Stimulated activated CD8-positive, alpha-beta memory T cell treated with anti-CD3 and anti-CD28 coated beads, Interleukin-12 subunit alpha, Interleukin-12 subunit beta, amount 100 ng/mL, for 1 hour (primary cell): ENCODE data around the gene NEGR1.
"Not testable (repeated sequence)": the region's sequence is repeated elsewhere in the genome, so short reads cannot be mapped to it uniquely, and the experiment has no call there.

ENCODE experiments used
- DNase-seq: peaks from one replicate; pipeline ENCODE4 v3.0.0-alpha.2; 2020; ENCODE audit warnings: low read depth

NEGR1 gene

DNA sequence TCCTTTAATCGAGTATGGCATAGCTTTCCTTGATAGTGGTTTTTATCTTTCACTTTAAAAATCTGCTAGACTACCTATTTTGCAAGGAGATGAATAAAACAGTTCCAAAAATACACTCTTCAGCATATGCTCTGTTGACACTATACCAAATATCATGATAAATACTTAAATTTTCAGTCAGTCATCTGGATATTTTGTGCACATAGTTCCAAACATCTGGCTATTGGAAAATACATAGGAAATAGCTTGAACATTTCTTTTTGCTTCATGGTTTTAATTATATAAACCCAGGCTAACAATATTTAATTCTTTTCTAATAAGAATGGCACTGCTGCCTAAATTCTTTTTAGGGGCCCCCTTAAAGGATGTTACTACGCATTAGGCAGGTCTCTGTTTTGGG lies 342.1 kb downstream of the NEGR1 start:
- DNase-seq, result no peak

DNA sequence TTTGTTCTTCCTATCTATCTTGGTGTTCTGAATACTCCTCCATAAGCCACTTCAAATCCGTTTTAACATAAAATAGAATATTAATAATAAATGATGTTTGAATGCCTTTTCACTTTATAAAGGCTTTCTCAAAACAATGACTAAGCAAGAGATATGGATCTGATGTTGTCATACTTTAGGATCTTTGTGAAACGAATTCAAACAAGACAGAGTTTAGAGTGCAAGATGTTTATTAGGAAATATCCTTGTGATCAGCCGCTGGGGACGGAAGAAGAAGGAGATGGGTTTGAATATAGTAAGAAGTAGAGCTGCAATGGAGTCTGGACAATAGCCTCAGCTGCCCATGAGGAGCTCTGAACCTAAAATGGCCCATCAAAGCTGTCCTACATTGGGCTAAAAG lies 351.8 kb downstream of the NEGR1 start:
- no peak for DNase-seq

DNA sequence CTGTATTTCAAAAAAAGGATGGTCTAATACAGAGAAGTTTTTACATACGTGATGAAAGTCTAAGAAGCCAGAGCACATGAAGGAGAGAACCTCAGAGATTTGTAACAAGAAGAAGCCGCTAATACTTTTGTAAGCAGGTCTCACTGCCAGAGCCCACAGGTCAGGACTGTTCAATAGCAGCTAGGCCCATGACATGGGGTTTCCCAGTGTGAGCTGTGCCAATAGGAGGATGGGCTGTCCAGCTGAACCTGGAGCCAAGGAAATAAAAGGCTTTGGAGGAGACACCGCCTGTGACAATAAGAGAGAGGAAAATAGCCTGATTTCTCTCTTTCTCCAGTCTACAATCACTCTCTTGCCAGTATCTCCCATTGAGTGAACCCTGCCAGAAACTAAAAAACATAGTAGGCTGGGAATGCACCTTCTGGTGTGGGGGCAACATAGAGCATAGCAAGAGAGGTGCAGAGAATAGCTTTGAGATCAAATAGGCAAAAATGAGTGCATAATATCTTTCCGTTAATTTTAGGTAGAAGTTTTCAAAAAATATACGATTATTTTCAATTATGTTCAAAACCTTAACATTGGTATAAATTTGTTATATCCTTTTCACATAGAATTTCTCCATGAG lies 360.3 kb downstream of the NEGR1 start:
- DNase-seq, result no peak

DNA sequence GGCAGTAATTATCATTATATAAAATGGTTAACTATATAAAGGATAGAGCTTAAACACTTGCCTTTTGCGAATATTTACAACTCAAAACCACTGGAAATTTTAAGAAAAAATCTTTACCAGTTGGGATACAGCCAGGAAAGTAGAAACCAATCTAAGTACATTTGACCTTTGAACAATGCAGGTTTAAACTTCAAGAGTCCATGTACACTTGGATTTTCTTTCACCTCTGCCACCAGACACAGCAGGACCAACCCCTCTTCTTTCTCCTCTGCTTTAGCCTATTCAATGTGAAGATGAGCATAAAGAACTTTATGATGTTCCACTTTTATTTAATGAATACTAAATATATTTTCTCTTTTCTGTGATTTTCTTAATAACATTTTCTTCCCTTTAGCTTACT lies 361.1 kb downstream of the NEGR1 start:
- DNase-seq, result no peak

DNA sequence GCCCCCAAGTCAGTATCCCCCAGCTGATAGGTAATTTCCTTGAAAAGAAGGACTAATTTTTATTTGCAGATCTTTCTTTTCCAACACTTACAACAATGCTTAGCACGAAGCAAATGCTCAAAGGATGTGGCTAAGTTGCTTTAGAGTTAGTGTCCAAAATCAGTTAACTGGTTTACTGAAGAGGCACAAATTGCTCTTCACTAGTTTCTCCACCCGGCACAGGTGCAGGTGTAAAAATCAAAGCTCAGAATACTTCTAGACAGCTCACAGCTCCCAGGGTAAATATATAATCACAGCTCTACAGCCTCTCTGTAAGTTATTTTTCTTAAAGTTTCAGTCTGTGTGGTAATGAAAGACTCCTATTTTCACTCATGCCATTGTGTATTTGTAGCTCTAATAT lies 361.8 kb downstream of the NEGR1 start:
- DNase-seq, result no peak

DNA sequence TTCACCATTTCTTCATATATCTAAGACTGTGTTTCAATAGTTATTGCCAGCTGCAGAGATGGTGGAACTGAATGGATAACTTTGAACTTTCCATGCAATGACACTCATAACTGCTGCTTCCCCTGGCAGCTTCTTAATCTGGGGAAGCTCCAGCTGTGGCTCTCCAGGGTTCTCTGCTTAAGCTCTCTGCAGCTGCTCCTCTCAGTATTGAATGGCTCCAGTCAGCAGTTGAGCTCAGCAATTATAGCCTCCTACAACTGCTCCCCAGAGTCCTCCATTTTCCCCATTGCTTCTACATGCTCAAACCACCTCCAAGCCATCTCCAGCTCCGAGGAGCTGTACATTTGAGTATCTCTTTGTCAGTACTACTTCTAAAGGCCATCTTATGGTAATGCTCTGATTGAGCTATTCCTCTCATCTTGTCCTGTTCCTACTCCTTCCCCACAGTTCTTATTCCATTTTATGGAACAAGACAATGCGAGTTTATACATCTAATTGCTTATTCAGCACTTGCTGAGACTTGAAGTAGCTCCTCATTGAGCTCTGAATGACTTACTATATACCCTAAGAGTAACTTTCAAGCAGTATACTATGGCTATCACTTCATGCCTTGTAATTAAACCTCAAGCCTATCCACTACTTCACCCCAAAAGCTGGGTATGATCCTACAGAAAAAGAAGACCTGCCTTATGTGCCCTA lies 362.4 kb downstream of the NEGR1 start:
- no peak for DNase-seq

DNA sequence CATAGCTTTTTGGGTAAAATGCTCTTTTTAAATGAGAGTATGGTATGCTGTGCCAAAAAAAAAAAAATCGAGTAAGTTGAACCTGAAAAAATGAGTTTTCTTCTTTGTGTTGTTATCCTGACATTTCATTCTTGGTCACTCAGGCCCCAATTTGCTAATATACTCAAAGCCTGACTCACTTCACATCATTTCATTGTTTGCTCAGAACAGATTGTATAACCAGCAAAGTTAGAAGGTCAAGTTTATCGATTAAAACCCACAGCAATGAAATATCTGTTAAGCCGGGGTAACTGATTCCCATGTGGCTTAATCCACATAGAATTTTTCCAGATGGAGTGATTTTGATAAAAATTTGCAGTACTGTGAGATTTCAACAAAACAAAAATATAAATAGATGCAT lies 363.7 kb downstream of the NEGR1 start:
- no peak for DNase-seq

DNA sequence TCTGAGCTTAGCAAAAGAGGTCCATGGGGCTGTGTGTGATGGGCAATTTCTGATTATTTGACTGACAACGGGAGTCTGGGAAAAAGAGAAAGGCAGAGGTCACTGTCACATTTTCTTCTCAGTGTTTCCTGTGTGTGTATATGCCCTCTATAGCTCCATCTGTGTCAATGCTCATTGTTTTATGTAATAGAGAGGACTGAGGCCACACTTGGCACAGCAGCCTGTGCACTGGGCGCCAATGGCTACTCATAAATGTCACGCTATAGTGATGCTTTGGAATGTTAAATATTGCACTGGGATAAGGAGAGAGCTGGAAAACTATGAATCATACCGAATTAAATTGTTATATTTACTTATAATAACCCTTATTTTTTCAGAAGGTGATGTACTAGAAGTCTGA lies 365.4 kb downstream of the NEGR1 start:
- no peak for DNase-seq

DNA sequence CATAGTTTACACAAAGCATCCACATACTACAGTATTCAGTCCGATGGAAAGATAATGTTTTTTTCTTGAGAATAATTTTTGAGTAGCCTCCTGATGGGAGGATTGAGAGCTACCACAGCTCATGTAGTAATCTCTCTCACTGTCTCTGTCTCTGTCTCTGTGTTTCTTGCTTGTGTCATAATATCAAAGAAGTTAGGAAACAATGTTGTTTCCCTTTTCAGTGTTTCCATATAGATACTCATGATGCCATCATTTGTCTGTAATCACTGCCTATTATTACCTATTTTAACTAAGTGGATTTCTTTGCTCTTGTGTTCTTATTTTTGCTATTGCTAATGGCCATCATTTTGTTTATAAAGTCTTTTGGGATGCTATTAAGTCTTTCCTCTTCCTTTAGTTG lies 367.7 kb downstream of the NEGR1 start:
- no peak for DNase-seq

DNA sequence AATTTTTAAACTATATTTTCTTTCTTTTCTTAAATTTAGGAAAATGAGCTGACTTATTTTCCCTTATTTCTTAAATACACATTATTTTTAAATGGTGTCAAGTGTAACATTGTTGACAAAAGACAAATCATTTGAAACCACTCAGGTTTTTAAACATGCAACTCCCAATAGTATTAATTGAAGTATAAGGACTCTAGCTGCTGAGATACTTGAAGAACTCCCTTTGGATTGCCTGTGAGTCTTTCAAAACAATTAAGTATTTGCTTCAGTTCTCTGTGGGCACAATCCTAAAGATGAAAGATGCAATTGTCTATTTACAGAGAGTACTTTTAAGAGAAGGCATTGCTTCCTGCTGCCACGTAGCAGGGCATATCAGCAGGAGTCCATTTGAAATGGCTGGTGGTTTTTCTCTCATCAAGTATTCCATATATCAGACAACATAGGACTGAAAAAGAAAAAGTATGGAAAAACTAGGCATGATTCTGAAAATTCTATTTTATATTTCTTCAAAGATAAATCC lies 373.4 kb downstream of the NEGR1 start:
- no peak for DNase-seq

DNA sequence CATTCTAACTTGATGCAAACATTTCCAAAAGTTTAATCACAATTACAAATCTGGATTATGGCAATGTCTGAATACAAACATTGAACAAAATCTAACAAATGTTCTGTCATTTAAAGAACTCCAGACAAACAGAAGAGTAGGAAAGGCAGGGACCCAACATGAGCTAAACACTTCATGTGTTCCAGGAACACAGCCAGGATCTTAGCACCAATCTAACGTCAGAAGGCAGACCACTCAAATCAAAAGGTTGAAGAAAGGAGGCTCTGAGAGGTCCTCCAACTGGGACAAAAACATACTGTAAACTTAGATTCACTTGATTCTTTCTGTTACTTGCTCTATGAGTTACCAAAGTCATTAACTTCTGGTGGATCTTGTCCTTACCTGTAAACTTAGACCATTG lies 374.0 kb downstream of the NEGR1 start:
- no peak for DNase-seq

DNA sequence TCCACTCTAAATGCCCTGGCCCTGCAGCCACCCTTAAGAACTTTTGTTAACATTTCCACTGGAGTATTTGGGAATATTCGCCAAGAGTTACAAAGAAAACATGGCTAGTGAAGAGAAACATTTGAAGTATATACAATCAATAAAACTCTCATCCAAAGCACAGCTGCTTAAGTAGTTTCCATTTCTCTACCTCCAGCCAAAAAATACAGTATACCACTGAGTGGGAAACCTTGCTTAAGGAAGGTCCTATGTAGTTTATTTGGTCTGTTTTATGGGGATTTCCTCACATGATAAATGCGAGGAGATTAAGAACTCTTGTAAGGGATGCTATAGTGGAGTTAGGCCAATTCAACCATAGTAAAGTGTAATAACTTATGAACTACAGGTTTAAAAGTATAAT lies 382.5 kb downstream of the NEGR1 start:
- DNase-seq, result no peak

DNA sequence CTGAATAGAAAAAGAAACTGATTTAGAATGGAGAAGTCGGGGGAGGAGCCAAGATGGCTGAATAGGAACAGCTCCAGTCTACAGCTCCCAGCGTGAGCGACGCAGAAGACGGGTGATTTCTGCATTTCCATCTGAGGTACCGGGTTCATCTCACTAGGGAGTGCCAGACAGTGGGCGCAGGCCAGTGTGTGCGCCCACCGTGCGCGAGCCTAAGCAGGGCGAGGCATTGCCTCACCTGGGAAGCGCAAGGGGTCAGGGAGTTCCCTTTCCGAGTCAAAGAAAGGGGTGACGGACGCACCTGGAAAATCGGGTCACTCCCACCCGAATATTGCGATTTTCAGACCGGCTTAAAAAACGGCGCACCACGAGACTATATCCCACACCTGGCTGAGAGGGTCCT lies 394.2 kb downstream of the NEGR1 start:
- DNase-seq, result not testable (repeated sequence)

DNA sequence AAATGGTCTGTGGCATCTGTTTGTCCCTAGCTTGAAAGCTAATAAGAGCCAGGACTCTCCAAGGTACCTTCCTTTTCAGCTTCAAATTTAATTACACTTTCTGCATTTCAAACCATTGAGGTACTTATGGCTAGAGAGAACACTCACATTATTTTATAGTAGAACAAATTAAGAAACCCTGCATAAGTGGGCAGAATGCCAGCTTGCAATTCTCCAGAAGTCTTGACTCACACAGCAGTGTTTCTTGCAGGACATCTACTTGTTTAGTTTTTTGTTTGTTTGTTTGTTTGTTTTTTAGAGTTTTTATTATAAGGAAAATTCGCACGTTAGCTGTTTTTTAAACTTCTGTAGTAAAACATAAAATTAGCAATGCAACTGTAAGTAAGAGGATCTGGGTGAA lies 397.2 kb downstream of the NEGR1 start:
- no peak for DNase-seq

DNA sequence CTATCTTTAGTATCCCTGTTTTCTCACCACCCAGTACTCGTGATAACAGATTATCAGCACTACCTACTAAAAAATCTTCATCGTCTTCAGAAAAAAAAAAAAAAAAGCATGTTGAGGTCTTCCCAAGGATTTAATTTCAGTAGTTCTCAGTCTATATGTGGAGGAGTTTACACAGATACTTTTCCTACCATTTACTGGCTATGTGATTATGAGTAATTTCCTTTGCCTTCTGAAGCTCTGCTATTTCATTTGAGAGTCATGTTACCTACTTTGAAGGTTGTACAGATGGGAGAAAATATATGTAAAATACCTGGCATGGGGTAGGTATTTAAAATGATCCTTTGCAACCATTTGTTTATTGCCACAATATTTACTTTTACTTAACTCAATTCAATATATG lies 399.7 kb downstream of the NEGR1 start:
- DNase-seq, result no peak

DNA sequence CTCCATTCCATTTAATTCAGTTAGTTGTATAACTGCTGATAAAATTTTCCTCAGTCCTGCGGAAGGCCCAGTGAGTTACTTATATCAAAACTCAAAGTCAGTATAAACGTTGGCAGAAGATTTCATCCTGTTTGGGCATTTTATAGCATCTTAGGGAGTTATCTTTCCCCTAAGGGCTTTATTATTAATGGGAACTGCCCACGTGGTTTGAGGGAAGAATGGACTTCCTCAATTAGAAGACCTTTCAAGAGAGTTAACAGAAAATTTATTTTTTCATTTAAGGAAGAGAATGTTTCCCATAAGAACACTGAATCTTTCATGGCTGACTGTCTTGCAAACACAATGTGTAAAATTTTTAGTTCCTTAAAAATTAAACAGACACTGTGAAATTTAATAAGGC lies 400.1 kb downstream of the NEGR1 start:
- no peak for DNase-seq

DNA sequence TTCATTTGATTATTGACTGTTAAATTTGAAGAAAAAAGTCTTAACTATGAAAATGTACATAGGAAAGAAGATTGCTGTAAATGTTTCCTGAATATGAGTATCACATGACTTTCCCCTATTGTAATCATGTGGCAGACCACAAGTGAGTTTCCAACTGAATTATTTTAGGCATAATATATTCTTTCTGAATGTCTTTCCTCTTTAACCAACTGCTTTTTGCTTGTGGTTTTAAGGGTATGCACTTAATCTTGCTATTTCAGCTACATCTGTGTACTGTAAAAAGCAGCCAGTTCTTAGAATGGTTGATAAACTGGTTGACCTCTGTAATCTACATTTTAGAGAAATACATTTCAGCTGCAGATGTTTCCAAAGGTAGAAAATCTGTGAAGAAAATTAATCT lies 400.7 kb downstream of the NEGR1 start:
- no peak for DNase-seq

DNA sequence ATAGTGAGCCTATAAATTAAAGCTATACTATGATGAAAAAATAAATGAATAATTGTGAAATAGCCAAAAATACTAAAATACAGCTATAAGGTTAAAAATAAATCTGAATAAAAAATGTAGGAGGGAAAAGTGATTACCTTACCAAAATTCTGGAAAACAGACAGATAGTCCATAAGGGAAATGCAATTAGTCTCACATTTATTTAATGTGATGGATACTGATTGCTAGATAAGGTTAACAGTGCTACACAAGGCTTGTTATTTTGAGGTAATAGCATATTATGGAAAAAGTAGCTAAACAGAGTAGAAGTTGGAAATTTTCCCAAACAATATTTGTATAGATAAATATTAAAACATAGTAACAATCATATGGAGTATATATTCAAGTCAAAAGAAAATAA lies 413.0 kb downstream of the NEGR1 start:
- no peak for DNase-seq

DNA sequence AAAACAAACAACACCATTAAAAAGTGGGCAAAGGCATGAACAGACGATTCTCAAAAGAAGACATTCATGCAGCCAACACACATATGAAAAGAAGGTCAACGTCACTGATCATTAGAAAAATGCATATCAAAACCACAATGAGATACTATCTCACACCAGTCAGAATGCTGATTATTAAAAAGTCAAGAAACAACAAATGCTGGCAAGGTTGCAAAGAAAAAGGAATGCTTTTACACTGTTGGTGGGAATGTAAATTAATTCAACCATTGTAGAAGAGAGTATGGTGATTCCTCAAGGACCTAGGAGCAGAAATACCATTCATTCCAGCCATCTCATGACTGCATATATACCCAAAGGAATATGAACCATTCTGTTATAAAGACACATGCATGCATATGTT lies 419.6 kb downstream of the NEGR1 start:
- DNase-seq, result no peak

DNA sequence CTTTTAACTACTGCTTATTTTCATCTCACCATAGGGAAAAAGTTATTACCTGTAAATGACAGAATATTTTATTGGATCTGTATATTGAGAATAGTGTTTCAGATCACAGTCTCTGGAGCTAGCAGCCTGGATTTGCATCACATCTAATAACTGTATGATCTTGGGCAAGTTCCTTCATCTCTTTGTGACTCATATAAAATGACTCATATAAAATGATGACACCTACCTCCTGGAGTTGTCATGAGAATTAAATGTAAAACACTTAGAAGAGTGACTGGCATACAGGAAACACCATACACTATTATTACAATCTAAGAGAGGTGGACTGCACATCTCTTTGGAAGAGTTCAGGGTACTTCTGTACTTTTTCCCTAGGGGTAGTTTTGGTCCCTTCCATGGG lies 421.3 kb downstream of the NEGR1 start:
- DNase-seq, result no peak

DNA sequence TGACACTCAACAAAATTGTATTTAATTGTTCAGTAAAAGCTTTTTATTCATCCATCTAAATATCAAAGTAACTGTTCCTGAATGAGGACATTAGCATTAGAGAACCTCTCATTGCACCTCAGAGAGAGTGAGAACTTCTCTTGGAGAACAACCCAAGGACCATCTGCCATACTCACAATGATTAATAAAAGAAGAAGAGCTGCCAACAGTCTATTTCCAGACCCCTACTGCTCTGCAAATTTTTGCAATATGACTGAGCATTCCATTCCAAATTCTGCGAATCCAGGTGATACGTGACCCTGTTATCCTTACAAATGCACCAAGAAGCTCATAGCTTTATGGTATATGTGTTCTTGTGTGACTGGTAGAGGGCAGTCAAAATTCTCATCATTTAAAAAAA lies 422.5 kb downstream of the NEGR1 start:
- DNase-seq, result no peak

DNA sequence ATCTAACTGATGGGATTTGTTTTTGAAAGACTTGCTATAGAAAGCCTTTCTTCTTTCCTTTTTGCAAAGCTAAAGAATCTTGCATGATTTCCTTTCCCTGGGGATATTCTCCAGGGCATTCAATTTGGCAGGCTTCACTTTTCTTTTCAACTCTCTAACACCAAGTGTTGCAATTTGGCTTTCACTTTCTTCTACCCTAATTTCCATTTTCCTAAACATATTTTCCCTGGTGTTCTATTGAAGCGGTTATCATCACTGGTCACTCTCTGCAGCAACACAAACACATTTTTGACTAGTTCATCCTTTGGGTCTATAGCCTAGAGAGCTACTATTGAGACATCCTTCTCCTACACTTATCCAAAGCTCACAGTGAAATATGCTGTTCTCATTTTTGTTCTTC lies 424.5 kb downstream of the NEGR1 start:
- no peak for DNase-seq

DNA sequence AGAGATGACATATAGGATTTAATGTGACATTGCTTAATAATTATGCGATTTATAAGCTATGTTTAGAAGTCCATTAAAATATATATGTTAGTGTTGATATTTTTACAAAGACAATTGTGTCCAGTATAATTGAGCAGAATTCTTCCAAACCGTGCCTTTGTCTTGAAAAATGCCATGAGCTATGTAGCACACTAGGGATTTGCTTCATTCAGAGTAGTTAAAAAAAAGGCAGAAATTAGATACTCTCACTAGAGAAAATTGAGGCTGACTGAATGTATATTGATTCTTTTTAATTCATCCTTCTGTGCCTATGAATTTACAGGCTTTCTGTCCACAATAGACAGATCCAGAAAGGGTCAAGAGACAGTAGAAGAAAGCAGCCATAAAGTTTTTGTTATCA lies 429.0 kb downstream of the NEGR1 start:
- DNase-seq, result no peak

DNA sequence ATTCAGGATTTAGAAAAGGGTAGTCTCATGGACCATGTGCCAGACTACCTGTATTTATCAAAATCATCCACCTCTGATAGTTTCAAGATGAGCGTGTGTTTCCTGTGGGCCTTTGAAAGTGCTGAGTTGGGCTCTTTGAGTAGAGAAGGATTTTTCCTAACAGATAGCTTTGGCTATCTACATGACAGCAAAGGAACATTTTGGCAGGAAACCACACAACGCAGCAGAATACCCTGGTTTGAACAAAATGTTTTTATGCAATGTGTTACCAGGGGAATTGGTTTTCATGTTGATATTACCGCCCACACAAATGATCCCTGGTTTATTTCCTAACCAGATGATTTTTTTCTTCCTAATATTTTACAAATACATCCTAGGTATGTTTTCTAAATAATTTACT lies 431.4 kb downstream of the NEGR1 start:
- no peak for DNase-seq
